GM19463 (cell line): Measurements from ENCODE around the gene PLA2G3.
"Not testable (repeated sequence)": the region's sequence is repeated elsewhere in the genome, so short reads cannot be mapped to it uniquely, and the experiment has no call there.

Source experiments
- ATAC-seq: cut with Tn5 transposase; IDR thresholded peaks from one replicate; pipeline ENCODE4 v1.9.1; 2021; ENCODE audit warnings: mild to moderate bottlenecking, moderate library complexity; ENCODE audit not compliant: unreplicated experiment

The PLA2G3 gene, protein sequence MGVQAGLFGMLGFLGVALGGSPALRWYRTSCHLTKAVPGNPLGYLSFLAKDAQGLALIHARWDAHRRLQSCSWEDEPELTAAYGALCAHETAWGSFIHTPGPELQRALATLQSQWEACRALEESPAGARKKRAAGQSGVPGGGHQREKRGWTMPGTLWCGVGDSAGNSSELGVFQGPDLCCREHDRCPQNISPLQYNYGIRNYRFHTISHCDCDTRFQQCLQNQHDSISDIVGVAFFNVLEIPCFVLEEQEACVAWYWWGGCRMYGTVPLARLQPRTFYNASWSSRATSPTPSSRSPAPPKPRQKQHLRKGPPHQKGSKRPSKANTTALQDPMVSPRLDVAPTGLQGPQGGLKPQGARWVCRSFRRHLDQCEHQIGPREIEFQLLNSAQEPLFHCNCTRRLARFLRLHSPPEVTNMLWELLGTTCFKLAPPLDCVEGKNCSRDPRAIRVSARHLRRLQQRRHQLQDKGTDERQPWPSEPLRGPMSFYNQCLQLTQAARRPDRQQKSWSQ

DNA sequence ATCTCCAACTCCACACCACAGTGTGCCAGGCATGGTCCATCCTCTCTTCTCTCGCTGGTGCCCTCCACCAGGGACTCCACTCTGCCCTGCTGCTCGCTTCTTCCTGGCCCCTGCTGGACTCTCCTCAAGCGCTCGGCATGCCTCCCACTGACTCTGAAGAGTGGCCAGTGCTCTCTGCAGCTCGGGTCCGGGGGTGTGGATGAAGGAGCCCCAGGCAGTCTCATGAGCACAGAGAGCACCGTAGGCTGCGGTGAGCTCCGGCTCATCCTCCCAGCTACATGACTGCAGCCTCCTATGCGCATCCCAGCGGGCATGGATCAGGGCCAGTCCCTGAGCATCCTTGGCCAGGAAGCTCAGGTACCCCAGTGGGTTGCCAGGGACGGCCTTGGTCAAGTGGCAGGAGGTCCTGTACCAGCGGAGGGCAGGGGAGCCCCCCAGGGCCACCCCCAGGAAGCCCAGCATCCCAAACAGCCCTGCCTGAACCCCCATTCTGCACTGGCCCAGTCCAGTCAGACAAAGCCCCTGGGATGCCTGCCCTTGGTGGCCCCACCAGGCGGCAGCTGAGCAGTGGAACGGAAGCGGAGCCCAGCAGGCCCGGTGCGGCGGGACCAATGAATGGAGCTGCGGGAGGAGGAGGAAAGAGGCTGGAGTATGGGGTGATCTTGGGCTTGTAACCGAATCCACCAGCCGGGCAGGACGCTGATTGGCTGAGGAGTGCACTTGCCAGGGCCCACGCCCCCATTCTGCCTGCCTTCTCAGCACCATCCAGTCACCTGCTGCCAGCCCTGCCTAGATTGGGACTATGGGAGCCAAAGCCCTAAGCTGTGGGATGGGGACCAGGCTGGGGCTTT lies at the start of gene PLA2G3:
Gene PLA2G3, minus strand, starts transcription at position 643 of the 851 bp plus-strand sequence. Its CDS starts 154 bp downstream, at position 489.
- ATAC-seq = no peak

DNA sequence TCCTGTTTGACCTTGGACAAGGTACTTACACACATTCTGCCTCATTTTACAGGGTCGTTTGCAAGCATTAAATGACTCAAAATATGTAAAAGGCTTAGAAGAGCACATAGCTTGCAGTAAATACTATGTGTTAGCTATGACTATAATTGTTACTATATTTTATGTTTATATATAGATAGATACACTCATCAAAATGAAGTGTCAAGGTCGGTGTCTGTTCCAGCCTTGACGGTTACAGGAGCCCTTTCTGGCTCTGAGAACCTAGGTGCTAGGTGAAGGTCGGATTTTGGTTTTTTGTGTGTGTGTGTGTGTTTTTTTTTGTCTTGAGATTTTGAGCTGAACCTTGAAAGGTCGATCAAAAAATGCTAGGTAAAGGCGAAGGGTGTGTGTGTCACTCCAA lies 47.3 kb upstream of the PLA2G3 start:
- ATAC-seq = no peak

DNA sequence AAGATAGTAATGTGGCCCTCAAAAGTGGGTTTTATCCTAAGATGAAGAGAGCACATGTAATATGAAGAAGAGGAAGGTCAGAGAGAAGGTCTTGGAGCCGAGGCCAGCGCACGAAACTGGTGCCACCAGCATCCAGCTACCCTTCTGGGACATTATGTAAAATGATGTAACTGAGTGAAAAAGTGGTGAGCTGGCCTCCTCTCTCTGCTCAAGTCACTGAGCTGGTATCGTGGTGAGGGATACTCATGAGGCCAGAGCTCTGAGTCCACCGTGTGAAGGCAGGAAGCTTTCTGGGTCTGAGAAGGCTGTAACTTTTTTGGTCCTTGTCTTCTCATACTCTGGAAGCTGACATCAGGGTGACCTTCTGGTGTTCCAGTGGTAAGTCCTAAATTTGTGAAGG lies 44.7 kb upstream of the PLA2G3 start:
- ATAC-seq = no peak

DNA sequence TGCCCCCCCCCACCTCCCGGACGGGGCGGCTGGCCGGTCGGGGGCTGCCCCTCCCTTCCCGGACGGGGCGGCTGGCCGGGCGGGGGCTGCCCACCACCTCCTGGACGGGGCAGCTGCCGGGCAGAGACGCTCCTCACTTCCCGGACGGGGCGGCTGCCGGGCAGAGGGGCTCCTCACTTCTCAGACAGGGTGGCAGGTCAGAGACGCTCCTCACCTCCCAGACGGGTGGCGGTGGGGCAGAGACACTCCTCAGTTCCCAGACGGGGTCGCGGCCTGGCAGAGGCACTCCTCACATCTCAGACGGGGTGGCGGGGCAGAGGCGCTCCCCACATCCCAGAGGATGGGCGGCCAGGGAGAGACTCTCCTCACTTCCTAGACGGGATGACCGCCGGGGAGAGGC lies 43.7 kb upstream of the PLA2G3 start:
- no peak for ATAC-seq

DNA sequence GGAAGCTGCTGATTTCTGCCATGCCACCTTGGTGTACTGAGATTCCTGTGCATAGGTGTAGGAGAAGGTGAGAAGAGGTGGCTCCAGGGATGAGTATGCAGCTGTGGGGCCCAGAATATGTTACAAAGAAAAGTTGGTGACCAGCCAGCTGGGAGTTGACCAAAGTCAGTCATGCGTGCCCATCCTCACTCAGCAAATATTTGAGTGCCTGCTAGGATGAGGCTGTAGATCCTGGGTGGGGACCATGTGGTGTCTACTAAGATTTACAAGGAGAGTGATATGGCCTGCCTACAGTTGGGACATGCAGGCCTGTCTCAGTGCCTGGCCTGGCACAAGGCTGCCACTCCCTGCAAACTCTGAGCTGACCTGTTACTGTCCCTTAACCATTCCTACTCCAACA lies 39.0 kb upstream of the PLA2G3 start:
- no peak for ATAC-seq

GRCh38 chr22:31178859-31179258 lies 38.6 kb upstream of the PLA2G3 start:
- no peak for ATAC-seq

DNA sequence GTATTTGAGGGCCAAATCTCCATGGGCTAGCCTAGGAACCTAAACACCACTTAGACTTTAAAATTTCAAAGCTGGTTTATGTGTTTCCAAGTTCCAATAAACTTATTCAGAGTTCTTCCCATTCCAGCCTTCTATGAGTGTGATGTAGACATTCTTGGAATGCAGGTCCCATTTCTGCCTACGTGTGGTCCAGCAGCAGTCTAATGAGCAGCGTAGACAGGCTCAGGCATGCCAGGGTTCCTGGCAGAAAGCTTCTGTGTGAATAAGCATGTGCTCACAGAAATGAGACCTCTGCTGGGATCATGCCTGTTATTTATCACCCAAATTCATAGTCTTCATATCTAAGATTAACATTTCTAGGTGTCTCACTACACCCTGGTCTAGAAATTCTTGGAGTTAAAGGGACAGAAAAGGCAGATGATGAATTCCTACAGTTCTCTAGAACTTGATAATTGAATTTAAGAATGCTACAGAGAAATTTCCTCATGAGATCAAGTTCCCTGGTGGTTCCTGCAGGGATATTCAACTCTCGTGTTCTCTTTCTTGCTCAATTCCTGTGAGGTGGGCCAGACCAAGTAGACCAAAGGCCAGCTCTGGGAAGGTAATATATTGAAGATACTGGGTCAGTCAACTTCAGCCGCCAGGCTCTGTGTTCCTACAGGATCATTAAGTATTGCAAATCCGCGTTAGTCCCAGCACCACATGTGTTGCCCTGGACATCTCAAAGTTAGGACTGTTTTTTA lies 37.3 kb upstream of the PLA2G3 start:
- no peak for ATAC-seq

- no peak for ATAC-seq
These were observed 36.6 kb upstream of the PLA2G3 start for GRCh38 chr22:31176923-31177322.

DNA sequence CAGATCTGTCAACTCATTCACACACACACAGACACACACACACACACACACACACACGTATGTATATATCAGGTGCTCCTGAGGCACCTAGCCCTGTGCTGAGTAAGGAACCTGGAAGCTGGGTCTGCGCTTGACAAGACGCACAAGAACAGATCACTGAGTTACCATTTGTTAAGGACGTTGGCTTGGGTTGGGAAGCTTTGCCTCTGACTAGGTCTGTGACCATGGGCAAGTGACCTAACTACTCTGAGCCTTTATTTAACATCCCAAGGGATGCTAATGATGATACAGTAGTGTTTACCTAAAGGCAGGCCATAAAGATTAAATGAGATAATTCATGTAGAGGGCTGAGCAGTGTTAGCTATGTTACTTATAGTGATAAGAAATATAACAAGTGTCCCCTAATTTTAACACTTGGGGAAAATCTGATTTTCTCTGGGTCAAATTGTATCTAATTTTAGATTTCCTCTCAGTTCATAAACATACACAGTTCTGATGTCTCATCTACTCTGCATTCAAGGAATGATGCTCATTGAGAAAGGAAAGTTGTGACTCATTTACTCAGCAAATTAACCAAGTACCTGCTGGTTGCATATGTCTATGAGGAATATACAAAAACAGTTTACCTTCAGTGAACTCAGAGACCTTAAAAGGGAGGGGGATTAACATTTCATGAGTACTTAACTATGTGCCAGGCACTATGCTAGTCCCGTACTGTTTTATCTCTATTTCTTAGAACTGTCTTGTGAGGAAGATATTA lies 33.3 kb upstream of the PLA2G3 start:
- no peak for ATAC-seq

DNA sequence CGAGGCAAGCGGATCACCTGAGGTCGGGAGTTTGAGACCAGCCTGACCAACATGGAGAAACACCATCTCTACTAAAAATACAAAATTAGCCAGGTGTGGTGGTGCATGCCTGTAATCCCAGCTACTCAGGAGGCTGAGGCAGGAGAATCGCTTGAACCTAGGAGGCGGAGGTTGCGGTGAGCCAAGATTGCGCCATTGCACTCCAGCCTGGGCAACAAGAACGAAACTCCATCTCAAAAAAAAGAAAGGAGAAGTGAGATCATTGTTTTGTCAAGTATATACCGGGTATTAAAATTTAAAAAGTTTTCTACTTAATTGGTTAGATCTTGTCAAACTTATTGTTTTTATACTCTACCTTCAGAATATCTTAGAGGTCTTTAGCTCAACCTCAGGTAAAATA lies 31.4 kb upstream of the PLA2G3 start:
- not testable (repeated sequence) for ATAC-seq

DNA sequence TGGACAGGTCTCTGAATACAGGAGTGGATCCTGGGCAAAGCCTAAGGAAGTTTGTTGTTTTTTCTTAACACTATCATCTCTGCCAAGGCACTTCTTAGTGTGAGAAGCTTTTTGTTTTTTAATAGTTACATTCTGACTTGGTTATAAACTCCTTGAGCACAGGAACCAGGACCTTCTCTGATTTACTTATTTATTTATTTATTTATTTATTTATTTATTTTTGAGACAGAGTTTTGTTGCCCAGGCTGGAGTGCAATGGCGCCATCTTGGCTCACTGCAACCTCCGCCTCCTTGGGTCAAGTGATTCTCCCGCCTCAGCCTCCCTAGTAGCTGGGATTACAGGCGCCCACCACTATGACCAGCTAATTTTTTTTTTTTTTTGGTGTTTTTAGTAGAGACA lies 30.7 kb upstream of the PLA2G3 start:
- ATAC-seq = no peak

DNA sequence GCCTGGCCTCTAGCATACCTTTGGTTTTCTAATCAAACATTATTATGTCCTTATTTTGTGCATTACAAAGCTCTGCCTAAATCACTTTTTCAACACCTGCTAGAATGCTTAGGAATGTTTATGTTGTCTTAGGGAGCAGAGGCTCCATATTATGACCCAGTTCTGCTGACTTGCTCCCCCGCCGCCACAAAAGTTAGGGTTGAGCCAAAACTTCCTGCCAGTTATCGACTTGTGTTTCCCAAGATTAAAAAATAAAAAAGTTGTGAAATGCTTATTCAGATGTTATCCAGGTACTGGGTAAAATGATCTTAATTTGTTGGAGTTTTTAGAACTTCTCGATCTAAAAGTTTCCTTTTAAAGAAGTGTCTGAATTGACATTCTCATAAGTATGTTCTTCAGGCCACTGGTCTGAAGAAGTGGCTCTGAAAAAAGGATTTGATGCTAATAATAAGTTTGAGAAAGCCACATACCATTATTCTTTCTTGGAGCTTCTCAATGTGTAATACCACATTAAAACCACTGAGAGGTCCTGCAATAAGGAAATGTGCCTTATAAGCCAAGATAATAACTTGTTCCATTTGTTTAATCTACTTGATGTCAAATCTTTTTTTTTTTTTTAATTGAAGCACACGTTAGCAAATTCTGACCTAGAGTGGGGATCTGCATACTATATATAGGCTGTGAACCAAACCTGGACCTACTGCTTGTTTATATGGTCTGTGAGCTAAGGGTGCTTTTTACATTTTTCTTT lies 21.9 kb upstream of the PLA2G3 start:
- no peak for ATAC-seq

GRCh38 chr22:31161386-31161785 lies 21.1 kb upstream of the PLA2G3 start:
- no peak for ATAC-seq

GRCh38 chr22:31160328-31160978 lies 20.1 kb upstream of the PLA2G3 start:
- ATAC-seq = no peak

- no peak for ATAC-seq
These were observed 15.1 kb upstream of the PLA2G3 start for GRCh38 chr22:31155422-31155821.

DNA sequence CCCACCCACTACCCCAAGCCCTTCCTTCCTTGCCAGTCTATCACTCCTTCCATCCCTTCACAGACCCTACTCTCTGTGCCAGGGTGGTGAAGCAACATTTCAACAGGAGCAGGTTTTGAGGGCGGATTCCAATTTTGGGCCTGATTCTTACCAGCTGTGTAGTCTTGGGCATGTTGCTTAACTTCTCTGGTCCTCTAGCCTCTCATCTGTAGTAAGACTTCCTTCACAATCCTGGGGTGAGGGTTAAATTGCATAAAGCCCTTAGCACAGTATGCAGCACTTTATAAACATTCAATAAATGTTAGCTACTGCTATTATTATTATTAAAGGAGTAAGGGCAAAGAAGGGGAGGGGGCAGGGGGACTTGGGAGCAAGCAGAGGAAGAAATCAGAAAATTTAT lies 14.7 kb upstream of the PLA2G3 start:
- no peak for ATAC-seq

DNA sequence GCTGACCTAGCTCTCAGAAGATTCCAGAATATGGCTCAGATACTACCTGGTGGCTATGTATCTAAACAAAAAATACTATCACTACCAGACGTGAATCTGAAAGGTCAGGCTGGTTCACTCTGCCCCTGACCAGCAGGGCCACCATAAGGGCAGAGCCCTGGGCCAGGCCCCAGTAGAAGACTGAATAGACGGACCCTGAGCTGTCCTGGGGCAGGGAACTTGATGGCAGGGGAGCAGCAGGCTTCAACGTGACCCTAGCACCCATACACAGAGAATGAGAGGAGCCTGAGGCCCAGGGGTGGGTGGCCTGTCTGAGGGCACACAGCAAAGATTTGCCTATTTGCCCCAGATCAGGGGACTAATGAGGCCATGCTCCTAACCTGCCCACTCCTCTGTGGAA lies 13.0 kb upstream of the PLA2G3 start:
- no peak for ATAC-seq

DNA sequence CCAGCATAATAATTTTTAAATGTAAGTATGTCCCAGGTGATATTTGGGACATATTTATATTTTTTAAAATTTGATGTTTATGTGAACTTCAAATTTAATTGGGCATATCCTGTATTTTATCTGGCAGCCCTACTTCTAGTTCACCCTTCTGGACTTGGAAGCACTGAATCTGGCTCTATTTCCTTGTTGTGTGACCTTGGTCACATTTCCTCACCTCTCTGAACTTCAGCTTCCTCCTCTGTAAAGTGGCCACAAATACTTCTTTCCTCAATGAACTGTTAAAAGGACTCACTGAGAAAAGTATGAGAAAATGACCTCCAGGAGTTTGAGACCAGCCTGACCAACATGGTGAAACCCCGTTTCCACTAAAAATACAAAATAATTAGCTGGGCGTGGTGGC lies 11.6 kb upstream of the PLA2G3 start:
- ATAC-seq = no peak

DNA sequence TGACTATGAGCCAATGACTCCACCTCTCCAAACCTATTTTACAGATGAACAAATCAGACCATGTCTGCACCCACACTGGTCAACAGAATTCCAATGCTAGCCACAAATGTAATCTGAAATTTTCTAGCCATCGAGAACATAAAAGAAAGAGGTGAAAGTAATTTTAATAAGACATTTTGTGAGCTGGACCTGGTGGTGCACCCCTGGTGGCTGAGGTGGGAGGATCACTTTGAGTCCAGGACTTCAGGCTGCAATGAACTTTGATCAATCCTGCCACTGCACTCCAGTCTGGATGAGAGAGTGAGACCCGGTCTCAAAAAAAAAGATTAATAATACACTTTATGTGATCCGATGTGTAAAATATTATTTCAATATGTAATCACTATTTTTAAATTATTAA lies 10.3 kb upstream of the PLA2G3 start:
- no peak for ATAC-seq
